ENCODE measurements around the gene ANK3.
A peak's percentile ranks its signal among the peaks of the same experiment; 100 is the strongest.

- TF ChIP-seq, protein P1, sequence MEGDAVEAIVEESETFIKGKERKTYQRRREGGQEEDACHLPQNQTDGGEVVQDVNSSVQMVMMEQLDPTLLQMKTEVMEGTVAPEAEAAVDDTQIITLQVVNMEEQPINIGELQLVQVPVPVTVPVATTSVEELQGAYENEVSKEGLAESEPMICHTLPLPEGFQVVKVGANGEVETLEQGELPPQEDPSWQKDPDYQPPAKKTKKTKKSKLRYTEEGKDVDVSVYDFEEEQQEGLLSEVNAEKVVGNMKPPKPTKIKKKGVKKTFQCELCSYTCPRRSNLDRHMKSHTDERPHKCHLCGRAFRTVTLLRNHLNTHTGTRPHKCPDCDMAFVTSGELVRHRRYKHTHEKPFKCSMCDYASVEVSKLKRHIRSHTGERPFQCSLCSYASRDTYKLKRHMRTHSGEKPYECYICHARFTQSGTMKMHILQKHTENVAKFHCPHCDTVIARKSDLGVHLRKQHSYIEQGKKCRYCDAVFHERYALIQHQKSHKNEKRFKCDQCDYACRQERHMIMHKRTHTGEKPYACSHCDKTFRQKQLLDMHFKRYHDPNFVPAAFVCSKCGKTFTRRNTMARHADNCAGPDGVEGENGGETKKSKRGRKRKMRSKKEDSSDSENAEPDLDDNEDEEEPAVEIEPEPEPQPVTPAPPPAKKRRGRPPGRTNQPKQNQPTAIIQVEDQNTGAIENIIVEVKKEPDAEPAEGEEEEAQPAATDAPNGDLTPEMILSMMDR (IDR thresholded peaks at IDR 0.05) = peak in 4 of 6 experiments; percentile 38 to 76 (median 72)
- TF ChIP-seq POLR2A (IDR thresholded peaks at IDR 0.05) = no peak
Observed at GRCh38 chr10:60032723-60033122, 357.0 kb downstream of the ANK3 start.
